NCI-H446 (cell line): ENCODE results near the gene SLC41A3.

Experiments used
- DNase-seq, 2 experiments: peaks; one replicate each; lab custom pipeline; 2025; lab: John Stamatoyannopoulos, UW

The SLC41A3 gene

DNA sequence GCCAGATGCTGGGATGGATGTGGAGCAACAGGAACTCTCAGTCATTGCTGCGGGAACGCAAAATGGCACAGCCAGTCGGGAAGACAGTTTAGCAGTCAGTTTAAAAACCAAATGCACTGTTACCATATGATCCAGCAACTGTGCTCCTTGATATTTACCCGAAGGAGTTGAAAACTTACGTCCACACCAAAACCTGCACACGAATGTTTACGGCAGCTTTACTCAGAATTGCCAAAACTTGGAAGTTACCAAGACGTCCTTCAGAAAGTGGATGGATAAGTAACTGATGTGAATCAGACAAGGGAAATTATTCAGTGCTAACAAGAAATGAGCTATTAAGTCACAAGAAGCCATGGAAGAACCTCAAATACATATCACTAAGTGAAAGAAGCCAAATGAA is 36.1 kb upstream of the SLC41A3 start:
- DNase-seq: no peak

DNA sequence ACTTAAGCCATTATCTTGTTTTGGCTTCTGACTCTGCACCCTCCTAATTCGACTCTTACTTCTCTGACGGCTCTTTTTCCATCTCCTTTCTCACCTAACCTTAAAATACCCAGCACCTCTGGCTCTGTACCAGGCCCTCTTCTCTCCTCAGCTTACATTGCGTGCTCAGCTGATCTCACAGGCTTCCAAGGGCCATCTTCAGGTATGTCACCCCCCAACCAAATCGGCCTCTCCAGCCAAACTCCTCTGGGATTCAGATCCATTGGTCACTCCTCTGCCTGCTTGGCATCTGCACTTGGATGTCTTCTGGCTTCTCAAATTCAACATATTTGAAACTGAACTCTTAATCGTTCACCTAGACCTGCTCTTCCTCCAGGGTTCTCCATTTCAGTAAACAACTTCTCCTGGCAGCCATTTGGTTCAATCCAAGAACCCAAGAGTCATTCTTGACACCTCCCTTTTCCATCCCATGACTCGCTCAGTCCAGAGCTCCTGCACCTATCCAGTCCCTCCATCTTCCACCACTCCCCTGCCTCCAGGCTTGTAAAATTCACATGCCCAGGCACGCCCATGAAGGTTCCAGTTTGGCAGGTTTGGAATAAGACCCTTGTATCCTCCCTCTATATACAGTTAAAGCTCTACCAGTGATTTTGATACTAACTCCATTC is 35.2 kb upstream of the SLC41A3 start:
- DNase-seq: no peak

- no peak for DNase-seq
Observed at GRCh38 chr3:126118591-126118990, 34.7 kb upstream of the SLC41A3 start.

DNA sequence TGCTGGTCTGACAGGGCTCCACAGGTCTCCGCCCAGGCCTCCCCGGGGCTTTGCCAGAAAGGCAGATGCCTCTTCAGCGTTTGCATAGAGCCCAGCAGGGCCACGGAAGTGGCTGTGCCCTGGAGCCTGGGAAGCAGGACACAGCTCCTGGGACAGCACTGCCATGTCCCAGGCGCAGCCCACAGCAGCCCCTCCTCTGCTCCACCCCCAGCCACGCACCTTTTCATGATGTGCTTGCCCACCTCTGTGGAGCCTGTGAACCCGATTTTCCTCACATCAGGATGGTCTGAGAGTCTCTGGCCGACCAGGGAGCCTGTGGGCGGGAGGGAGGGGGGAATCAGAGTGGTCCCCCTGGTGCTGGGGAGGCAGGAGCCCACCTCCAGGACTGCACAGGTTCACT is 33.9 kb upstream of the SLC41A3 start:
- no peak for DNase-seq

- no peak for DNase-seq
Observed at GRCh38 chr3:126117212-126117611, 33.3 kb upstream of the SLC41A3 start.

GRCh38 chr3:126116526-126116925 is 32.6 kb upstream of the SLC41A3 start:
- DNase-seq: no peak

DNA sequence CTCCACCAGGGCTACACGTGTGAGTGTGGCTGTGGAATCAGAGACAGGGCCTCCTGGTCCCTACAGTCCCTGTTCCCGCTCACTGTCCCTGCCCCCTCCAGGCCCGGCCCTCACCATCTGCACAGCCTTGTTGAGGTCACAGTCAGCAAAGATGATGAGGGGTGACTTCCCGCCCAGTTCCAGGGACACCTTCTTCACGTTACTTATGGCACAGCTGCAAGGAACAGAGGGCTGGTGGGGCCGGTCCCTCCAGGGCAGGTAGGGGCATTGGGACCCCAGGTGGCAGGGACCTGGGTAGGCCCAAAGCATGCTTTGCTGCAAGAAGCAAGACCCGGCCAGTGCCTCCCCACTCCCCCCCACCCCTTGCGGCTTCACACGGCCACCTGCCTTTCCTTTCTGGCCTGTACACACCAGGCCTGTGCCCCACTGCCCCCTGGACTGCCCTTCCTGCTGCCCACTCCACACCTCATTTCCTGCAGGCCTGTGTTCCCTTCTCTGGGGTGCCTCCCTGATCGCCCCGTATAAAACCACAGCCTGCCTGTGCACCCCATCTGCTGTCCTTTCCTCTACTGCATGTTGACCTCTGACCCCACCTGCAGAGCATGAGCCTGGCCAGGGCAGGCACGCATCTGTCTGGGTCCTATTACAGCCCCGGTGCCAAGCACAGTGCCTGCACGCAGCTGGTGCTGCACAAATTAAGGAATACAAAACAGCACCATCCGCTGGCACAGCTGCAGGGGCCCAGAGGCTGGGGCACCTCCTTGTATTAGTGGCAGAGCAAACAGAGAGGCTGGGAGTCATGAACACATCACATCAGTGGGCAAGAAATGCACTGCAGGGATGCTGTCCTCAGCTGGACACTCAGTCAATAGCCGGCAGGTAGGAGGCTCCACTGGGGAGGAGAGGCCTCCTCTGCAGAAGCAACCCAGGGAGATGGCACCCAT is 30.8 kb upstream of the SLC41A3 start:
- no peak for DNase-seq

DNA sequence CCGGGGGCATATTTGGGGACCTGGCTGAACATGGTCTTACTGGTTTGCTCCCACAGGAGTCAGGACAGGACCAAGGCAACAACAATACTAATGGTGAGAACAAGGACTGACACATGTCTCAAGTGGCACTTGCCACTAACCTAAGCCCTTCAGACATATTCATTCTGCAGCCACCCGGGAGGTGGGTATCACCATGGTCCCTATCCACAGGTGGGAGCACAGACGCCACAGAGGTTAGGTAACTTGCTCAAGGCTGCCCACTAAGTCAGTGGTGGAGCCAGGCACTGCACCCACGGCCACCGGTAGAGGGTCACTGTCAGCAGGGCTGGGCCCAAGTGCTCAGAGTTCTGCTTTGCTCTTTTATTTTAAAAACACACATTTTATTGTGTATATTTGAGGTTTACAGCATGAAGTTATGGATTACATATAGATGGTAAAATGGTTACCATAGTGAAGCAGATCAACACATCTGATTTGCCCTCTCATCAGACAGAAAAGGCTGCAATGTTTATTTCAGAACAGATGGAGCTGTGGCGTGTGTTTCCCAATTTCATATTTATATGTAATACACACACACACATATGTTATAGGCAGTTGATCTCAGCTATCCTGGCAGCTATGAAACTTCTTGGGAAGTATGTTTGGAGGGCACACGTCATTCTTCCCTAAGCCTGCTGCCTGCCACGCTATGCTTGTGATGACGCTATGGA is 30.0 kb upstream of the SLC41A3 start:
- no peak for DNase-seq

DNA sequence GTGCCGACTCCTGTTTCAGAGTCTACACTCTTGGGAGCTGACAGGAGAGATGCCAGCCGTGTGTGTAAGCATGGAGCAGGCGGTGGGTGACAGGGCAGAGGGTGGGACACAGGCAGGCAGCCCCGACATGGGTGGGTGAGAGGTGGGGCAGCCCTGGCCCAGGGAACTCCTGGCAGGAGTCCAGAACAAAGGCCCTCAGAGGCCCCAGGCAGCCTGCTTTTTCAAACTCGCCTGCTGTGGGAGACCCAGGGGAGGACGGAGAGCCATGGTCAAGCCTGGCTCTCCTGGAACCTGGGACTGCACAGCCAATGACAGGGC is 29.3 kb upstream of the SLC41A3 start:
- DNase-seq: no peak

DNA sequence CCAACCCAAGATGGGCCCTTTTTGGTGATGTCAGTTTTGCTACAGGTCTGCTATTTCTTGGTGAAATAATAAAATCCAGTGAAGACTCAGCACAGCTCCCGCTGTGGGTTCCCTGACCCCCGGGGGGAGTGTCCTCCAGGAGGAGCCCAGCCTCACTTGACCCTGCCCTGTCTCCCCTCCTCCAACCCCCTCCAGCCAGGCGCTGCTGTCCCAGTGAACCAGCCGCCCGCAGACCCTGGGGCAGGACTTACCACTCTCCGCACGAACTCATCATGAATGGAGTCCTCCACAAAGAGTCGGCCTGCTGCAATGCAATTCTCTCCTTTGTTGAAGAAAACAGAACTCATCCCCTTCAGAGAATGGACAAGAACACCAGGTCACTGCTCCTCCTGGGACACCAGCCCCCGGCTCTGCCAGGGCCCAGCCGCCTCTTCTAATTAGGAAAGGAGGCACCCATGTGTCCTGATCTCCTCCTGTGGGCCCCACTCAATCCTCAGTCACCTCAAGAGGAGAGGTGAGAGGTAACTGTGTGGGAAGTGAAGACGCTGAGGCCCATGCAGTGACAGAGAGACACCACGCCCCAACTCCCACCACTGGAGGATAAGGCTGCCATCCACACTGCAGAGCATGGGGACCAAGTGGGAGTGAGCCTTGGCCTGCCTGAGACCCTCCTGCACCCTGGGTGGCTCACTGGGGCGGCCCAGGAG is 28.8 kb upstream of the SLC41A3 start:
- DNase-seq: no peak

- DNase-seq: no peak
Observed at GRCh38 chr3:126111566-126112475, 27.9 kb upstream of the SLC41A3 start.

- no peak for DNase-seq
Observed at GRCh38 chr3:126111126-126111551, 27.2 kb upstream of the SLC41A3 start.

DNA sequence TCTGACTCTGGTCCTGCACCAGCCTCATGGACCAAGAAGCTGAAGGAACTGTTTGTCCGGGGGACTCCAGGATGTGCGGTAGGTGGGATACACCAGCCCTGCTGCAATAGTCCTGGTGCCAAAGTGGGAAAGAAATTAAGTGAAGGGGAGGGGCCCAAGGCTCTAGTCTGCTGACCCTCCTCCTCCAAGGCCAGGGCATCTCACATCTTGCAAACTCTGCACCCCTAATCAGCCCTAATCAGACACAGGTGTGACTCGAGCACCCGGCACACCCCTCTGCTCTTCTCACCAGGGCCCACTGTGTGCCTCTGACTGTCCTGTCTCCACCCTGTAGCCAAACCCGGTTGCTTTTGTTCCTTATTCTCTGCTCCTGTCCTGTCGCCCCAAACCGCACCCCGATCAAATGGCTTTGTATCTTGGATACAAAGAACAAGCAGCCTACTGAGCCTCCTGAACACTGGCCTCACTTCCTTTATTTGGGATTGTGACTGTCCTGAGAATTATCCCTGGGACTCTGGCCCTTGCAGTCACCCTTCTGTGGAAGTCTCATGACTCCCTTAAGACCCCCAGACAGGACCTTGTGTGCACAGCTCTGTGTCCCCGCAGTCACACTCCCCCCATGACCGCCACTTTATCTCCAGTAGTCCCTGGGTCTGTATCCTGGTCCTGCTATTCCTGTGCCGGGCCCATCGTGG is 26.7 kb upstream of the SLC41A3 start:
- DNase-seq: no peak

GRCh38 chr3:126109880-126110235 is 25.9 kb upstream of the SLC41A3 start:
- no peak for DNase-seq

GRCh38 chr3:126109146-126109879 is 25.4 kb upstream of the SLC41A3 start:
- no peak for DNase-seq

GRCh38 chr3:126108676-126109050 is 24.7 kb upstream of the SLC41A3 start:
- no peak for DNase-seq

GRCh38 chr3:126107957-126108675 is 24.2 kb upstream of the SLC41A3 start:
- DNase-seq: no peak

DNA sequence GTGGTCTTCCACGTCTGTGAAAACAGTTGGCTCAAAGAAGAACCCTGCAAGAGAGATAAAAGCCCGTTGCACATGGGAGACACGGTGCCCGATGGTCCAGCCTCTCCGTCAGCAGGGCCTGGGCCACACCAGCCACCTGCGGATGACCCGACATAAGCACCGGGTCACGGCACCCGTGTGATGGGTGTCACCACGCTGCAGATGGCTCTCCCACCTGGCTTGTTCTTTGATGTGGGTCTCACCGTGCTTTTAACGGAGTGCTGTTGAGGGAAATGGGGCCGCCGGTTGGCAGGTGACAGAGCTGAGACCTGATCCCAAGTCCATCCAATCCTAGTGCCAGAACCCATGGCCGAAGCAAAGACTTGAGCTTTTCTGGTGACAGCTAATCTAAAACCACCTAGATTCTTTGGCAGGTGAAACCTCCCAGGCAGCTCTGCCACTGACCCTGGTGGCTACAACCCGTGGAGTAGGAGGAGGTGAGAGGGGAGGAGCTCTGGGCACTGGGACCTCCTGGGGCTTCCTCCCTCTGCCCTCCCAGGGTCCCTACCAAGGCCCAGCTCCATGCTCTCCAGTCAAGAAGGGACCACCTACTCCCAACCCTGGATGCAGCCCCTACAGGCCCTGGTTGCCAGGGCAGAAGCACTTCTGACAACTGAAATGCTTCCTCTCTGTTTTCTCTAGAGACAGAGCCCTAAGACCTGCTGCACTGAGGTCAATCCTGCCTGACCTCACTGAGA is 23.4 kb upstream of the SLC41A3 start:
- DNase-seq: no peak
